Islet precursor cell (in vitro differentiated cells): ENCODE measurements around the gene NEIL3.
"Not testable (repeated sequence)": the region's sequence is repeated elsewhere in the genome, so short reads cannot be mapped to it uniquely, and the experiment has no call there.

Experiments used
- DNase-seq: peaks from one replicate; pipeline ENCODE4 v3.0.0-alpha.2; 2018

Gene NEIL3

DNA sequence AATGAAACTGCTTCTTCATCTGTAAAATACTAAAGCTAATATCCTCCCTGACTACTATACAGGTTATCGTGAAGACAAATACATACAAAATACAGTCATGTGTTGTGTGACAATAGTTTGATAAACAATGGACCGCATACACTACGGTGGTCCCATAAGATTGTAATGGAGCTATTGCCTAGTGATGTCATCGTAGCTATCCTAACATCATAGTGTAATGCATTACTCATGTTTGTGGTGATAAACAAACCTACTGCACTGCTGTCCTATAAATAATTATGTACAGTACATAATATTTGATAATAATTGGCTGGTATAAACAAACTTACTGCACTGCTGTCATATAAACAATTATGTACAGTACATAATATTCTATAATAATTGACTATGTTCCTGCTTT lies 5.6 kb upstream of the NEIL3 start:
- DNase-seq = no peak

DNA sequence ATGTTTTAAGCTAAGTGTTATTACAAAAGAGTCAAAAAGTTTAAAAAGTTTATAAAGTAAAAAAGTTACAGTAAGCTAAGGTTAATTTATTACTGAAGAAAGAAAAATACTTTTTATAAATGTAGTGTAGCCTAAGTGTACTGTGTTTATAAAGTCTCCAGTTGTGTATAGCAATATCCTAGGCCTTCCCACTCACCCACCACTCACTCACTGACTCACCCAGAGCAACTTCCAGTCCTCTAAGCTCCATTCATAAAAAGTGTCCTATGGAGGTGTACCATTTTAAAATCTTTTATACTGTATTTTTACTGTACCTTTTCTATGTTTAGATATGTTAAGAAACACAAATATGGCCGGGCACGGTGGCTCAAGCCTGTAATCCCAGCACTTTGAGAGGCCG lies 4.8 kb upstream of the NEIL3 start:
- not testable (repeated sequence) for DNase-seq

DNA sequence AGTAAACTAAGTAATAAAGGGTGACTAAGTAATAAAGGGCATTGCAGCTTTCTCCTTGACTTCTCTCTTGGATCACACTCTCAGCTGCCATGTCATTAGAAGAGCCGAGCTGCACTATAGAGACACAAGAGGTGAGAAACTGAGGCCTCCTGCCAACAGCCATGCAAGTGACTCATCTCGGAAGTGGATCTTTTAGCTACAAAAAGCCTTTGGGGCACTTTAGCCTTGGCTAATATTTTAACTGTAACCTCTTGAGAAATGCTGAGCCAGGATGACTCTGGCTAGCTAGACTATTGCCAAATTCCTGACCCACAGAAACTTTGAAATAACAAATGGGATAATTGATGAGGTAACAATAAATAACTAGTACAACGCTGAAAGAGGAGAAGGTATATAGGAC lies 1.5 kb upstream of the NEIL3 start:
- no peak for DNase-seq

DNA sequence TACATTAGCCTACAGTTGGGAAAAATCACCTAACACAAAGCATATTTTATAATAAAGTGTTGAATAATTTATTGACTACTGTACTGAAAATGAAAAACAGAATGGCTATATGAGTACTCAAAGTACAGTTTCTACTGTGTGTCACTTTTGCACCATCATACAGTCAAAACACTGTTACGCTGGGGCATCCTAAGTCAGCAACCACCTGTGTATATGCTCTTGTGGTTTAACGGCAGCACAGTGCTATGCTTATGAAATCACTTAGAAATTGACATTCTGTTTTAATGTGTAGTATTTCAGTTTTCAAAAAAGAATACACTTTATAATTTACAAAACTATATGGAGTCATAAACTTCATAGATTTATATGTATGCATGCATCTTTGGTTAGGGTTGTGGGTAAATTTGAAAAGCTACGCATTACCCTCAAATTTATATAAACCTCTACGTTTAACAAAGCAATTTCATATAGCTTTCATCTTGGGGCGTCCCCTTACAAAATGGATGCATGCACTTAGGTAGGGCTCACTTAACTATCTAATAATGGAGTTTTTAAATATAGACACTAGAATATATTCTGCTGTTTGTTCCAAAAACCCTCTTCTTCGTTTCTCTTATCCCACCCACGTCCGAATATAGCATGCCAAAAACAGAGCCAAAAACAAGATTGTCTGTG lies 690 bp upstream of the NEIL3 start:
- no peak for DNase-seq

DNA sequence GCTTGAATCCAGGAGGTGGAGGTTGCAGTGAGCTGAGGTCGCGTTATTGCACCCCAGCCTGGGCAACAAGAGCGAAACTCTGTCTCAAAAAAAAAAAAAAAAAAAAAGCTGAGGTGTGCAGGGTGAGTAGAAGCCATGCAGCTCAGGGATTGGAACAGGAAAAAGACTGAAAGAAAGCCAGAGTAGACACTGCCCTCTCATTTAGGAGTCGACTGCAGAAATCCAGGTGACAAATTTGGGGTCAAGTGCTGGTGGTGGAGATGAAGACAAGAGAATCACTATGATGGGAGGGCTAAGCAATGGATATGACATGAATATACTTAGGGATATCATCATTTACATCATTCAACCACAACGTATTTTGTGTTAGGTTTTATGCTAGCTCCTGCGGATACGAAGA lies 1.9 kb downstream of the NEIL3 start:
- DNase-seq = no peak

DNA sequence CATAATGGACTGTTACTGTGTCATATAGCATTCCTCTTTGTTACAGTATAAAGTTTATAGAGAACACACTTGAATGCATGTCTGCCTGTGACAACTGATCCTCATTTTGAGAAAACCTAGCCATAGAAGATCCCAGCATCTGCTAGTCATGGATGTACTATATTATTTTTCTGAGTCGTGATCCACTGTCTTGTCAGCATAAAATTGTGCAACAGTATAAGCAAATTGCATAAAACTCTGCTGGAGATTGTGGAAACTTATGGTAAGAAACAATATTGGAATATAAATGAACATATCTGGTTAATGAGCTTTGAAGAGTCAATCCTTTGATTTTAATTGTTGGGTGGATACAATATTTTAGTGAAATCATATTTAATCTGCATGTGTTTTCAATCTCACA lies 3.6 kb downstream of the NEIL3 start:
- no peak for DNase-seq

DNA sequence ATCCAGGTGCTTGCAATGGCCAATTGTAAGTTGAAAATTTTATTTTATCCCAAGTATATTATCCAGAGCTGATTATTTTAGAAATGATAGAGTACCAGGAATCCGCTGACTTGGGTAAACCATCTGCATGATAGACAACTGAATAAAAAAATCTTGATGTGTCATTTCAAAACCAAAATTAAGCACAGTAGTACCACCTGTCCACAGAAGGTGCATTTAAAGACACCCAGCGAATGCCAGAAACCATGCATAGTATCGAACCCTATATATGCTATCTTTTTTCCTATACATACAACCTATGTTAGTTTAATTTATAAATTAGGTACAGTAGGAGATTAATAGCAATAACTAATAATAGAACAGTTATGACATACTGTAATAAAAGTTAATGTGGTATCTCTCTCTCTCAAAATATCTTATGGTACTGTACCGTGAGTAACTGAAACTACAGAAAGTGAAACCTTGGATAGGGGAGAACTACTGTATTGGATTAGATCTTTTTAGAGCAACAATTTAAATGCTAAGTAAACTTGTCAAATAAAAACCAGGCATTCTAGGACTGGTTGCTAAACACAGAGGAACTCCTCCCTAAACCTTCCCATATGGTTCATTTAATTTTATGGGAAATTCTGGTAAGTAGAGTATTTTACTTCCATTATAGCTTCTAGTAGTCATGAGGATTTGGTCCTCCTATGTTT lies 6.2 kb downstream of the NEIL3 start:
- no peak for DNase-seq

DNA sequence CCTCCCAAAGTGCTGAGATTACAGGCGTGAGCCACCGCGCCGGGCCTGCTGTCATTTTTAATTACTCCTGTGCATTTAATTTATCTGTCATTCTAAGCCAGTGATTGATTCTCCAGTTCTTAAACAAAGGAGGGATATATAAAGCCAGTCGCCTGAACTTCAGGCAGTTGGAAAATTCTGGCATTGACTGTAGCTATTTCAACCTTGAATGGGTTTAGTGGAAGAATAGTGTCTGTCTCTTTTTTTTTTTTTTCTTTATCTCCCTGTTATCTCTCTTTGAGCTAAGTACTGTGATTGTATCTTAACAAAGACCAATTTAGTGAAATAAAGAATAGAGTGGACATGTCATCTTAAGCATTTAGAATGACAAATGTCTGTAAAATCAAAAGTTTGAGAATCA lies 11.0 kb downstream of the NEIL3 start:
- no peak for DNase-seq

DNA sequence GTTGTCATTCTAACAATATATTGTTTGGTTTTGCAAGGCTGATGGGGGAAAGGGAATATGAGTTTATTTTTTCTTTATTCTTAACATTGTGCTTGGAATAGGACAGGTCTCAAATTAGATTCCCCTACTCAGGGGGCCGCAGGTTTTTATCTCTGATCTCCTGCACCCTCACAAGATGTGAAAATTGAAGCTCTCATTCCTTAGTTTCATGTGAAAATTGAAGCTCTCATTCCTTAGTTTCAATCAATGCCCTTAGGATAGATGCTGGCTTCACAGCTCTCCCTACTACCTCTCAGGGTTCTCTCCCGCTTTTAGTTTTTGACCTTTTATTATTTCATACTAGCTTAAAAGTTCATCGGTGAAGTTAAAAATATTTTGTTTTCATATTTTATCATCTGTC lies 12.0 kb downstream of the NEIL3 start:
- DNase-seq = no peak

DNA sequence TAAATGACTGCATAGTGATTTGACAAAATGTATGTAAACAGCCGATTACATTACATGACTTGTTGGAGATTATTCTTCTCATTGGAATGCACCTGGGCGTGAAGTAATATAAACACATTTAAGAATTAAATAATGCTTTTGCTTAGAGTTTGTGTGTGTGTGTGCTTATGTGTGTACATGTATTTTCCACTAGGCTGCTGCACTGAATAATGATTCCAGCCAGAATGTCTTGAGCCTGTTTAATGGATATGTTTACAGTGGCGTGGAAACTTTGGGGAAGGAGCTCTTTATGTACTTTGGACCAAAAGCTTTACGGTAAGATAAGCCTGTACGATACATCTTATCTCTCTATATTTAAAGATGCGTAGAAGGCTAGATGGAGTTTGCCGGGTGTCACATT lies 12.6 kb downstream of the NEIL3 start:
- DNase-seq = no peak

DNA sequence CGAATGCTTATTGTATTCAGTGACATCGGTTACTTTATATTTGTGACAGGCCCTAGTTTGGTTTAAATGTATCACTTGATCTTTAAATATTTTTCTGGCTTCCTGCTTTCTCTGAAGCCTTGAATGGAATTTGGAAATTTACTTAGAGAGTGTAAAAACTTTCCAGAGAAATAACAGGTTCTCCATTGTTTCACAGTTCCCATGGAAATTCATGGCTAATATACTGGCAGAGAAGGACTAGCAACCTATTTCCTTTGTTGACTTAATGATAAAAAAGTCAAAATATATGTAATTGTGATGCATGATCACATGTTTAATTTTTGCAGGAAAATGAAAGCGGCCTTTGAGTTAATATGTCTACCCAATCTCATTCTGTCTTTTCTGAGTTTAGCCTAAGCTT lies 13.2 kb downstream of the NEIL3 start:
- DNase-seq = no peak

DNA sequence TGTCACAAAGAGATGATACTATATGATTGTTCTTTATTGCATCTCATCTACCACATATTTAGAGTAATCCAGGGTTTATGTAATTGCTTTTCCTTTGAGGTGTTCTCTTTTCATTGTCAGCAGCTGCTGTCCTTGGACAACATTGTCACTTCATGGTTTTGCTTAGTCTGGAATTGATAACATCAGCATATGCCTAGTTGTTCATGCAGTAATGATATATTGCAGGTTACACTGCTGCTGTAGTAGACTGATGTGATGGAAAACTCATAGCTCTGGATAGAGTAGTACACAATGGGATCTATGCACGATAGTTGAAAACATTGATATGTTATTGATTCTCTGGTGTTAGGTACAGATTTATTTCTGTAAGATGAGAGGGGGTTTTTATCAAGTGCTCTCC lies 13.7 kb downstream of the NEIL3 start:
- DNase-seq = no peak

DNA sequence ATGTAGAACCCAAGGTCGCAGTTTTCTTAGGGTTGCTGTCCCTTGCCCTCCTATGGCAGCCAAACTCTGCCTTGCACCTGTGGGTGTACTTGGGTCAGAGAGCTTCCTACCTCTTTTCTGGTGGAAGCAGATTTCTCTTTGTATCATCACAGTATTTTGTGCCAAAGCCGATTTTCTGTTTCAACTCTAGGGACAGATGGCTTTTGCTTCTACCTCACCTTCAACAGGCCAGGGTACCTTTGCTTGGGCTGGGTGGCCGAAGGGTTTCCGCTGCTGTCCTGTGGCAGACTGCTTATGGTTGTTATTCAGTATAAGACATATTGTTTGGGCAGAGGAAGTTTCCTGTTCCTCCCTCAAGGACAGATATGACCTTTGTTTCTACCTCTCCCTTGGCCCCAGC lies 22.4 kb downstream of the NEIL3 start:
- DNase-seq = no peak

DNA sequence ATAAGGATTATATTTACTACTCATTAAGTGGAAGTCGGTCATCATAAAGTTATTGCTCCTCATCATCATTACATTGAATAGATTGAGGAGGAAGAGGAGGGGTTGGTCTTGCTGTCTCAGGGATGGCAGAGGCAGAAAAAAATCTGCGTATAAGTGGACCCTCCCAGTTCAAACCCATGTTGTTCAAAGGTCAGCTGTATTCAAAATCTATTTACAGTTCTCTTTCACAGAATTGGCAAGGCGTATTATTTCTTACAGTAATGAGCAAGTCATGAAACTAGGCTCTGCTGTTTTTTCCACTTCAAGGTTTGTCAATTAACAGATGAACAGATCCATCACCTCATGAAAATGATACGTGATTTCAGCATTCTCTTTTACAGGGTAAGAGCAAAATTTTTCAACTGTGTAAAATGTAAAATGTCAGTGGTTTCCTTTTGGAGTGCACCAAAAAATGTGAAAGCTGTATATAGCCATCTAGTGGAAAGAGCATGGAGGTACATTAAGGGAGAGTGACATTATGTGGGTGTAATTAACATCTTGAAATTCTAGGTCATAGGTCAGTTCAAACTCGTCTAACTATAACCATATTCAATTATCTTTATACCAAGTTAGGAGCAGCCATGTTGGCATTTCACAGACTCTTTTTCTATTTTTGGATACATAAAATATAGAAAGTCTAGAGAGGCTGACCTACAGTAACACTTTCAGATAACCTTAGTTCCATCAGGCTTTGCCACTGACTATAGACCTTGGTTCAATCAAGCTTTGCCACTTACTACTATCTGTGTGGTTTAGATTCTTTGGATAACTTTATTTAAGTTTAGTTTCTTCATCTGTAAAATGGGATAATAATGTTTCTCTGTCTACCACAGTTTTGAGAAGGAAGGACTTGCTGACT lies 30.1 kb downstream of the NEIL3 start:
- no peak for DNase-seq

DNA sequence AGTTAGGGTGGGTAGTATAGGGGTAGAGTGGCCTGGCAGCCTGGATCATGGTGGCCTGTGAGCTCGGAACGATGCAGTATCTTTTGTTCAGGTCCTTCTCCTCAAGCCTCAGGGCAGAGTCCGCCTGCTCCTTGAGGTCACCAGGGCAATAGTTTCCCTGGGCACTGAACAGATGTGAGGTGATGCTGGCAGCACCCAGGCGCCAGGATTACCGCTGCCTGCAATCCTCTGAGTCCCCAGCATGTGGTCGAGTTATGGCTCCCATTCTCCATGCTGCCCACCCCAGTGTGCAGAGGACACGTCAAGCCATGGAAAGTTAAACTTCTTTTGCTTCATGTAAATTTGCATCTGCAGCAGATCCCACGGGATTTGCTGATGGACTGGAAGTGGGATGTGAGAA lies 38.7 kb downstream of the NEIL3 start:
- no peak for DNase-seq

DNA sequence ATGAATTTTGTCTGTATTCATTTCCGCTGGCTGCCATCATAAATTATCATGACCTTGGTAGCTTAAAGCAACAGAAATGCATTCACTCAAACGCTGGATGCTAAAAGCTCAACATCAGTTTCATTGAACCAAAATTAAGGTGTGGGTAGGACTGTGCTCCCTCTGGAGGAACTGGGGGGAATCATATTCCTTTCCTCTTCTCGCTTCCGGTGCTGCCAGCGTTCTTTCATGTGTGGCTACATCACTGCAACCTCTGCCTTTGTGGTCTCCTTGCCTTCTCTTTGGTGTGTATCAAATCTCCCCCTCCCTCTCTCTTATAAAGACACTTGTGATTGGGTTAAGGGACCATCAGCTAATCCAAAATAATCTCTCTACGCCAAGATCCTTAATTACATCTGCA lies 39.5 kb downstream of the NEIL3 start:
- DNase-seq = no peak

DNA sequence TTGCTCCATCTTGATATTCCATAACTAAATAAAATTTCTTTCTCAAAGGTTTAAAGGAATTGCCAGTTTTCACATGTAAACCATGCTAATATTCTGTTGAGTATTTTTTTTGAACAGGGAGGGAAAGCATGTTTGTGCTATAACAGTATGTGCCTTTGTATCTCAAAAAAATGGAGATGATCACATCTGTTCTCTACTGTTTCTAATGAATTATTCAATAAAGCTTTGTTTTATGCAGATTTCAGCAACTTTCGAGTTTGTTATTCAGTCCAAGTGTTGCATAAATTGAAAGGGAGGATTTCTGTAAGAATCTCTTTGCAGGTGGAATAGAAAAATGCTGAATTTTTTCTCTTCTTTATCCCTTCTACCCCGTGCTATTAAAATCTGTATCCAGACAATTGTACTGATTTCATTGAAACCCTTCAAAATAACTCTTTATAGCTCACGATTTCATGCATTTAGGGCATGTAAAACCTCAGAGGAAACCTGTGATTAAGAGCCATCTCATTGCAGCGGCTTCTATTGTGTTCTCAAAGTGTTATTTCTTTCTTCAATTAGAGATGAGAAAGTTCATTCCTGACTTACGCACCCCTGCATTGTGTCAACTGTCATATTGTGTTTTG lies 42.1 kb downstream of the NEIL3 start:
- no peak for DNase-seq

DNA sequence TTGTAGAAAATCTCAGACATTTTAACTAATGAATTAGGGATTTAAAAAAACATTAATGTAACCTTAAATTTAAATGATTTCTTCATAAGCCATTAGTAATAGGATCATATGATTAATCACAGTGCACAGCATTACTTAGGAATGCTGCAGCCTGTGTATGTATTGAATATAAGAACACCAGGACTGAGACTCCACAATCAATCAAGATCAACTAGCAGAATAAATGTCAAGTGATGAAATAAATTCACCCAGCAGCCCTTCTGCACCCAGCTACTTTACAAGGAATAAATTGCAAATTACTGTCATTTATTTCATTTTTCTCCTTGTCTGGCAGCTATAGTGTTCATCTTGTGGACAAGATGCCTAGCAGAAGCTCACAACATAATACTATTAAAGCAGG lies 46.5 kb downstream of the NEIL3 start:
- DNase-seq = no peak

DNA sequence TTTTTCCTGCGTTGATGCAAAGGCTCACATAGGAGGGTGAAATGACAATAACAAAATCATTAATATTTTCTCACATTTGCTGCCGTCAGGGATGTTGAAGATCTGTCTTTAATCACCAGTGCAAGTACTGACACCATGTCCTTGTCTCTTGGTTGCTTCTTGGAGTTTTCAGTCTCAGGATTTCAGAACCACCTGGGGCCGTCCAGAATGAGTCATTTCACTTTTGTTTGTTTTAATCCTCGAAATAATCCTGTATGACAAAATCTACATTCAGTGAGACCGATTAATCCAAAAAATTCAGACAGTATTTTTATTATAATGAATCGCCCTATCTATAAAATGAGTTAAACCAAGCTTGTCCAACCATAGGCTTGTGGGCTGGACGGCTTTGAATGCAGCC lies 47.2 kb downstream of the NEIL3 start:
- no peak for DNase-seq

DNA sequence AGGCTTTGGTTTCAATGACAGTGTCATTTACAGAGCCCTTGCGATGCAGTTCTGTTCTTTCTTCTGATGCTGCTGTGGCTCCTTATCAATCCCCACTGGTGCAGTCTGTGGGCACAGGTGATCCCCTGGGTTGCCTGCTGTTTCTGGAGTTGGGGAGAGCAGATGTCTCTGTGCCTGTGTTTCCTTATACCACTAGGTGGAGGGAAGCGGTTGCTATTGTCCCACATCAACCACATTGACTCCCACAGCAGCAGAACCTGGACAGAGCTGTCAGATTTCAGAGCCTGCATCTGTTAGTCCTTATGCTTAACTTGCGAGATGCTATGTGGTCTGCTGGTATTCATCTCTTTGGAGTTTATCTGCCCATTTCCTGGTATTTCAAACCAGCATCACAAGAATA lies 57.7 kb downstream of the NEIL3 start:
- DNase-seq = no peak

DNA sequence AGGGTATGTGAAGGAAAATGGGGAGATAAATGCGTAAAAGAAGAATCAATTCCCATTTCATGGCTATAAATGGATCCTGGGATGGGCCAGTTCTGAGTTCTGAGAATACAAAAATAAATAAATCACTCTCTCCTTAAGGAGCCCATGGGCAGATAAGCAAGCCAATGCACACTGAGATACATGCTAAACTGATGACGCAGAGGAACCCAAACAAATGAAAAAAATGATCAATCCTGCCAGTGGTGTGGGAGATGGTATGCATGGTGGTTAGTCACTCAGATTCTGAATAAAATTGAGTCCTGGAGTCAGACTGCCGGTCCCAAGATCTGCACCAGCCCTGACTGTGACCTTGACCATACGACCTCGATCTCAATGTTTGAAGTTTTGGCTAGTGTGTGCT lies 59.7 kb downstream of the NEIL3 start:
- no peak for DNase-seq

DNA sequence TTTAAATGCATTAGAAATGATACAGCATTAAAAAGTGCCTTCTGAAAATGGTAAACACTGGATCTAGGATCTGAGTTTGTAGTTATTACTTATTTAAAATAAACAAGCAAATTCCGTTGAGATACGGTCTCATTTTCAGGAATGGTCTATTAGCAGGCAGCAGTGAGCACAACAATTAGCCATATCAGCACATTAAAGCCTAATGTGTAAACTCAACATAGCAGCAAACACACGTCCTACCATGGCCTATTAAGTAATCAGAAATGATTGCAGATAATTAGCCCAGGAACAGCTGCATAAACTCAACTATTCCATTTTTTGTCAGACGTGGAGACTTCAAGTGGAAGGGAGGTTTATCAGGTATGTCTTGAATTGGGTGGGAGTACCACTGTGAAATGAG lies 61.8 kb downstream of the NEIL3 start:
- DNase-seq = no peak

DNA sequence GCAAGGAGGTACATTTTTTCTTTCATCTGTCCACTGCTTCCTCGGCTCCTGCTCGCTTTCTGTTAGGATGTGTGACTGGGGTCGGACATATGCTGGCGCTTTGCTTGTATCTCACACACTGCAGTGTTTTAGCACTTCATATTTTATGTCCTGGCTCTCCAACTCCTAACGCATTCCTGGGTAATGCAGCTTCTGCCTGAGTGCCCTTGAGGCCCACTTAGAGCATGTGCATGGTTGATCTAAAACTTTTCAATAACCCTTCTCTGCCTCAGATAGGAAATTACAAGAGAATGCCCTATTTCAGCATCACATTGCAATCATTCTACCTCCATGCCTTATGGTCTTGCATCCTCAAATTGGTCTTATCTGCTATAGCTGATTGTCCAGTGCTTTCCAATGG lies 65.3 kb downstream of the NEIL3 start:
- no peak for DNase-seq

DNA sequence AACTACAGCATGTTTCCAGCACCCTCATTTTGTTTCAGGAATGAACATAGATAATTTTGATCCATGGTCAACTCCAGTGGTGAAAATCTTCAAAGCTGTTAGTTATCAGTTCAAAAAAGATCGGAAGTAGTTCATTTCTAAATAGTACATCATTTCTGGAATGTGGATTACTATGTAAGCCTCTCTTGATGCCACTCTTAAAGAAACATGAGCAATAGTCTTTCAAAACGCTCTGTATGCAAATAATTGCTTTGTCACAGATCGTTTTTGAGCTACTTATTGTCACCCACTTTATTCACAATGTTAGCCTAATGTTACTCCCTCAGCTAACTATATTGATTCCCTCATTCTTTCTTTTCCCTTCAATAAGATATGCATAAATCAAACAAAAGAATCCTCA lies 65.7 kb downstream of the NEIL3 start:
- DNase-seq = no peak
